DND-41 (cell line): ENCODE results near the gene VSX1.

Experiments
- EZH2 ChIP-seq: IDR thresholded peaks from 3 replicates; pipeline ENCODE4 v1.6.1; 2012; ENCODE audit warnings: borderline replicate concordance, low read depth, mild to moderate bottlenecking, moderate library complexity, low read length, inconsistent platforms; ENCODE audit not compliant: severe bottlenecking
- TF ChIP-seq, protein P1 (sequence below): IDR thresholded peaks from 2 replicates; pipeline ENCODE4 v1.5.1; 2012; ENCODE audit warnings: borderline replicate concordance, low read length, moderate library complexity, mild to moderate bottlenecking; ENCODE audit not compliant: poor library complexity, severe bottlenecking; ENCODE audit errors: extremely low read depth

DNA sequence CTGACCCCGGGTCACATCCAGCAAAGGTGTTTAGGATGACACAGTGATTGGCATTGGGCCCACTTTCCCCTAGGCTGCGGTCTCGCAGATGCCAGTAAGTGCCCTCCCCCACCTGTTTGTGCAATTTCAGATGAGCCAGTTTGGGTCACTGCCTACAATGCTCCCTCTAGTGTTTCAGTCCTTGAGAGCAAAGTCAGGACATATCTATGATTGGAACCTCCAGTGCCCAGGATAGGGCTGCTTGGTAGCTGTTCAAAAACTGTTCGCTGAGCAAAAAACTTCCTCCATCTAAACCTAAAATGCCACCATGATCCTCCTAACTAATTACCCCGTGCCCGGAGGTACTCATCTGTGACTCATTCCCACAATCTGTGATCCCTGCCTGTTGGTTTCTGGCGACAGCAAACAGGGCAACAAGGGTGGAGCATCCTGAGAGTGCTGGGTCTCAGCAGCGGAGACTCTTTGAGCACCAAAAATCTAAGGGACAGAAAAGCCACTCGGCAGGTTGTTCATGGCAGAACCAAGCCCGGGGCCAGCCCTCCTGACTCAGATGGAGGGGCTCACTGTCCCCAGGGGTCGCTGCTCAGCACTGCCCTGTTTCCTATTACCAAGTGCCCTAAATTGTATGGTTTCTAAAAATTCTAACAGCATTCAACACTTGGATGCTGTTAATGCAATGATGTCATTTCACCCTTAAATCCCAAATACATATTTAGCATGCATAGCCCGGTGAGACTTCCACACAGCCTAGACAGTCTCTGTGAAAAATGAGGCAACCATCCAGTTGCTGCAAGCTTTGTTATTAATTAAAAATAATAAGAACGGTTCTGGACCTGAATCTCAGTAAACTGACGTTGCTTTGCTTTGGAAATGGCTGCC, 5.0 kb downstream of the VSX1 start:
- TF ChIP-seq, protein P1, sequence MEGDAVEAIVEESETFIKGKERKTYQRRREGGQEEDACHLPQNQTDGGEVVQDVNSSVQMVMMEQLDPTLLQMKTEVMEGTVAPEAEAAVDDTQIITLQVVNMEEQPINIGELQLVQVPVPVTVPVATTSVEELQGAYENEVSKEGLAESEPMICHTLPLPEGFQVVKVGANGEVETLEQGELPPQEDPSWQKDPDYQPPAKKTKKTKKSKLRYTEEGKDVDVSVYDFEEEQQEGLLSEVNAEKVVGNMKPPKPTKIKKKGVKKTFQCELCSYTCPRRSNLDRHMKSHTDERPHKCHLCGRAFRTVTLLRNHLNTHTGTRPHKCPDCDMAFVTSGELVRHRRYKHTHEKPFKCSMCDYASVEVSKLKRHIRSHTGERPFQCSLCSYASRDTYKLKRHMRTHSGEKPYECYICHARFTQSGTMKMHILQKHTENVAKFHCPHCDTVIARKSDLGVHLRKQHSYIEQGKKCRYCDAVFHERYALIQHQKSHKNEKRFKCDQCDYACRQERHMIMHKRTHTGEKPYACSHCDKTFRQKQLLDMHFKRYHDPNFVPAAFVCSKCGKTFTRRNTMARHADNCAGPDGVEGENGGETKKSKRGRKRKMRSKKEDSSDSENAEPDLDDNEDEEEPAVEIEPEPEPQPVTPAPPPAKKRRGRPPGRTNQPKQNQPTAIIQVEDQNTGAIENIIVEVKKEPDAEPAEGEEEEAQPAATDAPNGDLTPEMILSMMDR: peak; percentile 51
- TF ChIP-seq EZH2: no peak
